Pons (tissue), 1 donor: Measurements from ENCODE around the gene RGCC.
"Not testable (repeated sequence)": the region's sequence is repeated elsewhere in the genome, so short reads cannot be mapped to it uniquely, and the experiment has no call there.

Source experiments
- DNase-seq: peaks from one replicate; pipeline ENCODE4 v3.0.0-alpha.2; 2016; ENCODE audit warnings: low spot score

RGCC gene, protein sequence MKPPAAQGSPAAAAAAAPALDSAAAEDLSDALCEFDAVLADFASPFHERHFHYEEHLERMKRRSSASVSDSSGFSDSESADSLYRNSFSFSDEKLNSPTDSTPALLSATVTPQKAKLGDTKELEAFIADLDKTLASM

DNA sequence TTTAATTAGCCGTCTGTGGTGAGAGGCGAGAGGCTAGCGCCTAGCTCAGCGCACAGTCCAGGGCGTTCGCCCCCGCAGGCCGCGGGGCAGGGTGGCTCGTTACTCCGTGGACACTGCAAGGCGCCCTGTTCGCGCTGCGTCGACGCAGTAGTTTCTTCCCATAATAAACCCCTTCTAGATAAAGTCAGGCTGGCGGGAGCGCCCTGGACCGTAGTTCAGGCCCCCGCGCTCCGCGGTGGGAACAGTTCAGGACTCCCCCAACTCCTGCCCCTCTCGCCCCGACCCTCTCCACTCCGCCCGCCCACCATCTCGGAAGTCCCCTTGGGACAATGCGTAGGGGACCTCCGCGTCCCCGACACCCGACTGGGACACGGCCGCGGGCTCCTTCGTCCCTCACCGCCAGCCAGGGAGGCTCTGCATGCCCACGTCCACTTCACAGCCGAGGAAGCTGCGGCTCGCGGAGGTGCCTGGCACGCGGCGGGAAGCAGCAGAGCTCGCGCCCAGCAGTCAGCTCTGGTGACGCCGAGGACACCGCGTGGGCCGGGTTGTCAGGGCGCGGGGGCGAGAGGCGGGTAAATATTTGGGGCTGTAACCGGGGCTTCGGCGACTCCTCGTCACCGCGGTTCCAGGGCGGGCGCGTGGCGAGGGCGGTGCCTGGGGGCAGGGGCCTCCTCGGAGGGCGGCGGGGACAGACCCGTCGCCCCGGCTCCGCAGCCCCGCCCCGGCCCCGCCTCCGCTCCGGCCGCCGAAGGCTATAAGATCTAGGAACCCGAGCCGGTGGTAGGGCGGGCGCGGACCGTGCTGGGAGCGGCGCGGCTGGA lies at the start of gene RGCC:
Gene RGCC (plus strand): TSS at position 783 of the 821 bp plus-strand sequence. CDS start 158 bp downstream, outside the sequence.
- DNase-seq: peak; percentile 73

DNA sequence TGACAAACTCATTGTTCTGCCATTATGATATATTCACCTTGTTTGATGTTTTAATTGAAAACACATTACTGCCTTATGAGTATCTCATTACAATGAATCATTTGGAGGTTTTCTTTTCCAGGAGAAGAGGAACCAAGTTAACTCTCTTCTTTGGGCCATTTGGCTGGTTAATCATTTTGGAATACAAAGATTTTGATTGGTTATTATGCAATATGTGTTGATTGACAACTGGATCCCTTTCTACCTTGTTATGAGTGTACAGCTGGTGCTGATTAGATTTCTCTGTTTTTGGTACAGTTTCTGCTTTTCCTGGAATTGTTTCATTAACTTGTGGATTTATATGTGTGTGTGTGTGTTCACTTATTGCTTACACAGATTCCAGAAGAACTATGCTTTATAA lies 49.2 kb upstream of the RGCC start:
- no peak for DNase-seq

DNA sequence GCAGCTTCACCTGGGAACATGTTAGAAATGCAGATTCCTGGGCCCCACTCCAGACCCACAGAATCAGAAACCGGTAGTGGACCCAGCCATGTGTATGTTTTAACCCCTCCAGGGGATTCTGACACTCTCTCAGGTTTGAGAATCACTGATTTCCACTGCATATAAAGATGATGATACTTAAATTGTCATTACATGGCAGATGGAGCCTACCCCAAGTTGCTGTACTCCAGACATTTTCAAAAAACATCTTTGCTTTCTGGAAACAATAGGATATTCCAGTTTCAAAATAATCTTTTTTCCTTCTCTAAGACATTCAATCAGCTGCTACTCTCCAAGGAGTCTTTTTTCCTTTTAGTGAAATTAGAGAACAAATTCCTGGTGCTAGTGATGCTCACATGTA lies 48.6 kb upstream of the RGCC start:
- no peak for DNase-seq

DNA sequence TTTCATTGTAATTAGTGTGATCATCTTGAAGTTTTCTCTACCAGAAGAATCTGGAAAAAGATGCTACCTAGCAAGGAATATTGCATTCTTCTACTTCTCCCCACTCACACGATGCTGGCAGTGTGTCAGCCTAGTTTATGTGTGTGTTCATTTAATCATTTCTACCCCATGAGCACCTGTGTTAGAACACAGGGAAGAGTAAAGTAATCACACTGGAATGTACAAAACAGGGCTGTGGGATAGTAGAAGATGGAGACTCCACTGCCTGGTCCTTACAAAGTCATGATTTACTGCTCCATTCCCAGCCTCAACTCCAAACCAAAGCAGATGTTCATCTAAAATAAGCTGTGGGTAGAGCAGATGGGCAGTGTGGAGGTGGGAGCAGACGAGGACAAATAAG lies 47.7 kb upstream of the RGCC start:
- DNase-seq: no peak

DNA sequence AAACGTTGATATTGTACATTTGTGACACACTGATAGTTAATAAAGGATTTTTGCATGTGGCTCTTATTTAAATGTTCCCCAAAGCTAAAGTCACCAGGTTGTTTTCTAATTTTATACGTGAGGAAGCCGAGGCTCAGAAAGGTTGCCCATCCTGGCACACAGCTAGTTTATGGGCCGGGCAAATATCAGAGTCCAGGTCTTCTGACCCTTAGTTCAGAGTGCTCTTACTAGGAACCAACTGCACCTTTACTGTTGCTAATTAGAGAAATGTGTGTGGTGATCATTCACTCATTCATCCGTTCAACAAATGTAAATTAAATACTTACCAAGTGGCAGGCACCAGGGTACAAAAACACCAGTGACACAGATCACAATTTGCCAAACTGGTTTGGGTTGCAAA lies 46.3 kb upstream of the RGCC start:
- no peak for DNase-seq

DNA sequence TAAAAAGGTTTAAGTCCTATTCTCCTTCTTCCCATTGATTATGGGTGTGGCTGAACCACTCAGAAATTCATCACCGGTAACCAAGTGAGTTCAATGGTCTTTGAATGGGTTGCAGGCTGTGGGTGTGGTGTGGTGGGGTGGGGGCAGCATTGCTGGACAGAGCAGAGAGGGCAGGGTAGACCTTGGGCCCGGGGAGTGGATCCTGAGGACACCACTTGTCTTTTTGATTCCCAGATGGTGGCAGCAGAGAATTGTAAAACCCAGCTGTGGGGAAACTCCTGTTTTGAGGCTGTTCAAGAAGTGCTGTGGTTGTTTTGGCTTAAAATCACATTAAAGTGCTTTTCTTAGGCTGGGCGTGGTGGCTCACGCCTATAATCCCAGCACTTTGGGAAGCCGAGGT lies 45.8 kb upstream of the RGCC start:
- DNase-seq: peak; percentile 59

DNA sequence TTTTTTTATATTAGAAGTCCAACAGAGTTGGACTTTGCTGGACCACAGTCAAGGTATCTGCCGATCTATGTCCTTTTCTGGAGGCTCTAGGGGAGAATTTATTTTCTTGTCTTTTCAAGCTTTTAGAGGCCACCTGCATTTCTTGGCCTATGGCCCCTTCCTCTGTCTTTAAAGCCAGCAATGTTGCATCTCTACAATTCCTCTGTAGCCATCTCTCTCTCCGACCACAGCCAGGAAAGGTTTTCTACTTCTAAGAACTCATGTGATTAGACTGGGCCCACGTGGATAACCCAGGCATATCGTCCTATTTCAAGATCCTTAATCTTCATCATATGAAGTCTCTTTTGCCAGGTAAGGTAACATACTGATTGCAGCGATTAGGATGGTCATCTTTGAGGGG lies 43.5 kb upstream of the RGCC start:
- DNase-seq: no peak

DNA sequence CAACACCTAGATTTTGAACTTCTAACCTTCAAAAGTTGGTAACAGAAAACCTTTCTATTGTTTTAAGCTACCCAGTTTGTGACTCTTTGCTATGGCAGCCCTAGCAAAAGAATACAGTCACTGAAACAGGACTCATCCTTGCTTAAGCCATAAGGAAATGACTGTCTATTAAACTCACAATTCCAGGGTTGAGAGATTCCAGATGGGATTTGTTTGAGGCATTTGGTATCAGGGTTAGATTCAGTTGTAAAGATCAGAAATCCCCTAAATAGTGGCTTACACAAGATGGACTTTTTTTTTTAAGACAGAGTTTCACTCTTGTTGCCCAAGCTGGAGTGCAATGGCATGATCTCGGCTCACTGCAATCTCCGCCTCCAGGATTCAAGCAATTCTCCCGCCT lies 41.1 kb upstream of the RGCC start:
- no peak for DNase-seq

DNA sequence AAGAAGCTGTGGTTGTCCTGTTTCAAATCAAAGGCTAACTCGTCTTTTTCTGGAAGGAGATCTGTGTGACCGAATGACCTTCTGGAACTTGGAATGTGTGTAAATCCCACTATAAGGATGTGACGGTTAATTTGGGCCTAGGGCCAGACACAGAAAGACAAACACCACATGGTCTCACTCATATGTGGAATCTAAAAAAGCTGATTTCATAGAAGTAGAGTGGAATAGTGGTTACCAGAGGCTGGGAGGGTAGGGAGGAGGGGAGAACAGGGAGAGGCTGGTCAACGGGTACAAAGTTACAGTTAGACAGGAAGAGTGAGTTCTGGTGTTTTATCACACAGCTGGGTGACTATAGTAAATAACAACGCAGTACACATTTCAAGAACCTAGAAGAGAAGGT lies 39.3 kb upstream of the RGCC start:
- no peak for DNase-seq

DNA sequence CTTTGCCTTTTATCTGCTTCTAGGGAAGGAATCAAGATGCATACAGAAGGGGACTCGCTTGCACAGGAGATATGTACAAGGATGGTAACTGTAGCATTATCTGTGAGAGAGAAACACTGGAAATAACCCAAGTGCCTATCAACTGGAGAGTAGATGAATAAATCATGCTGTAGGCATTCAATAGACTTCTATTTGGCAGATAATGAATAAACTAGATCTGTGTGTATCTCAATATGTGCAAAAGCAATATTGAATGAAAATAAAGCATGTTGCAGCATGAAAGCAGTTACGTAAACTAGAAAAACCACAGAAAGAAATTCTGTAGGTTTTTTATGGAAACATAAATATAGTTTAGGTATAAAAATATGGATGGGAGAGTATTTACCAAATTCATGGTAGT lies 38.6 kb upstream of the RGCC start:
- DNase-seq: no peak

DNA sequence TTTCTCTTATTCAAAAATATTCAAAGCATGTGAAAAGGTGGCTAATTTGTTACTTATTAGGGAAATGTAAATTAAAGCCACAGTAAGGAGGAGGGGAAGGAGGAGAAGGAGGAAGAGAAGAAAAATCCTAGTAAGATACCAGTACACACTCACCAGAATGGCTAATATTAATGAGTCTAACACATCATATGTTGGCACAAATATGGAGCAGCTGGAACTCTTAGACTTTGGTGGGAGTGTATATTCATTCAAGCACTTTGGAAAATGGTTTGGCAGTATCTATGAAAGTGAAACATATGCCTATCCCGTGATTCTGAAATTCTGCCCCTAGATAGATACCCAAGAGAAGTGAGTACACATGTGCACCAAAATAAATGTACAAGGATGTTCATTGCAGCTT lies 38.1 kb upstream of the RGCC start:
- DNase-seq: no peak

DNA sequence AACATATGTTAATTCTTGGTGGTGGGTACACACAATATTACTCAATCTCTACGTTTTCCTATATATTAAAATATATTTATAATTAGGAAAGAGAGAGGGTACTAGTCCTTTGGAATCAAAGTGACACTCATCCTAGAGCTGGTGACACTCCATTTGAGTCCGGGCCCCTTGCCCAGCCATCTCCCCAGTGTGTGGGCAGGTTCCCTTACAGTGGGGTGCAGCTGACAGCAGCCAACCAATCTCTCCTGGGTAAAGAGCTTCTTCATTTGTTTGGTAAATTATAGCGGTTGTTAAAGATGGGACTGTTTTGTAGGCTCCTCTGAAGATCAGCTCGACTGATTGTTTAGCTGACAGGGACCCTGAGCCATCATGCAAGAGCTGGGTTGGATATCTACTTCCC lies 37.2 kb upstream of the RGCC start:
- DNase-seq: no peak

DNA sequence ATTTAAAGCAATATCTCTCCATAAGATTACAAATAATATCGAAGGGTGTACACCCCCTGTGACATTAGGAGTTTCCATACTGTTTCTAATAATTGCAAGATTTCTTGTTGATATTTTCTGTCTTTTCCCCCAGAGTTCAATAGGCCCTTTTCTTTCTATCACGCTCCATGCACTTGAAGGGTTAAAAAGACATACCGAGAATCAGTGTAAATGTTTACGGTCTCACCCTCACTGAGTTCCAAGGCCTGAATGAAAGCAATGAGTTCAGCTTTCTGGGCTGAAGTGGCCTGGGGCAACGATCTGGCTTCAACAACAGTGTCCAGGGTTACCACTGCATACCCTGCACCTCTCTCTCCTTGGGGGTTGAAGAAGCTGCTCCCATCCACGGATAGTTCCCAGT lies 36.0 kb upstream of the RGCC start:
- not testable (repeated sequence) for DNase-seq

DNA sequence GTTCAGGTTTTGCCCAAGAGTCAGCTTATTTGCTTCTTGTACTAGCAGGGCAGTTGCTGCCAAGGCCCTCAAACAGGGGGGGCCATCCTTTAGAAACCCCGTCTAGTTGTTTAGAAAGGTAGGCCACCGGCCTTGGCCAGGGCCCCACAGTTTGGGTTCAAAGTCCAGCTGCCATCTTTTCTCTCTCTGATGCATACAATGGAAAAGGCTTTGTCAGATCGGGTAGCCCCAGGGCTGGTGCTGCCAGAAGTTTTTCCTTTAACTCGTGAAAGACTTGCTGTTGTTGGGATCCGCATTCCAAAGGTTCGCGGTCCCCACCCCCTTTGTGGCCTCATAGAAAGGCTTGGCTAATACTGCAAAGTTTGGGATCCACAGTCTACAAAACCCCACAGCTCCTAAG lies 35.4 kb upstream of the RGCC start:
- DNase-seq: not testable (repeated sequence)

DNA sequence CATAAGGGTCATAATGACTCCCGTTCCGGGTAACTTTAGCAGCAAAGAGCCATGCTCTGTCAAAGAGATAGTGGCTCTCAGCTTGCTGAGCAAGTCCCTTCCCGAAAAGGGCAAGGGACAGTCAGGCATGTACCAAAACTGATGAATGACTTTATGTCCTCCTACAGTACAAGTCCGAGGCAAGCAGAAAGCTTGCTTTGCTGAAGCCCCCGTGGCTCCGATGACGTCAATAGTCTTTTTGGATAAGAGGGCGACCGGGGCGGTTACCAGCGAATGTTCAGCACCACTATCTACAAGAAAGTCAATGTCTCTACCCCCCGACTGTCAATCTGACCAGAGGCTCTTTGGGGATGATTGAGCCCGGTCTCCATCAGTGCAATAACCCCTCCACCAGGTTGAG lies 34.1 kb upstream of the RGCC start:
- not testable (repeated sequence) for DNase-seq

DNA sequence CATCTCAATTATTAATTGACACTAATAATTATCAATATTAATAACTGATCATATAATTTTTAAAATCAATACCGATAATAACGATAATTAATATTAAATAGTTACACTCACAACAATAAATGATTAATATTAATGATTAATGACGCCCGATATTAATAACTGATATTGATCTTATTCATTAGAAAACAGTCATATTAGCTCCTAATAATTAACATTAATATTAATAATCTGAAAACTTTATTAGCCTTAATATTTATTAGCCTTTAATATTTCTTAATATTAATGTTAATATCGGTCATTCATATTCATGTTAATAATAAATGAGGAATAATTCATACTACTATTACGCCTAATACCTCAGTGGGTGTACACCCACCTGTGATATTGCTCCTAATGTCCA lies 32.7 kb upstream of the RGCC start:
- DNase-seq: not testable (repeated sequence)

DNA sequence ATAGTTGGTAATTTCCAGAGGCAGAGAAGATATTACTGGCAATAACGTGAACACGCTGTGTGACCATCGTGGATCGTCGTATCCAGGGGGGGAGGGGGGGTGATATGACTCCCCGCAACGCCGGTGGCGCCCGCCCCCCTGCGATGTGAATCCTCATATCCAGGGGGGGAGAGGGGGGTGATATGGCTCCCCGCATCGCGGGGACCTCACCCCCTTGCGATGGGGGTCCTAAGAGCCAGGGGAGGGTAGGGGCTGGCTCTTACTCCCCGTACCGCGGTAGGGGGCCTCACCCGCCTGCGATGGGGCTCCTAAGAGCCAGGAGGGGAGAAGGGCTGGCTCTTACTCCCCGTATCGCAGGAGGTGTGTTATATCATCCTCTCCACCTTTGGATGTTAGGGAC lies 31.3 kb upstream of the RGCC start:
- no peak for DNase-seq

DNA sequence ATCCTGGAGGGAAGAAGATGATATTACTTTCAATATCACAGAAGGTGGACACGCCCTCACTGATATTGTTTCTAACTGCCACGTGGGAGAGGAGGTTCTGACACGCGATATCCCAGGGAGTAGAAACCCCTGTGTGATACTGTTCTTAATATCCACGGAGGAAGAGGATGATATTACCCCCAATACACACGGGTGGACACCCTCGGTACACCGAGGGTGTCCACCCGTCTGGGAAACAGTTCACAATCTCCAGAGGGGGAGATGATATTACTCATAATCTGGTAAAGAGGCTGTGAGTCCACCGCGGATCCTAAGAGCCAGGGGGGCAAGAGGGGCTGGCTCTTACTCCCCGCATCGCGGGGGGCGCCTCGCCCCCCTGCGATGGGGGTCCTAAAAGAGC lies 29.7 kb upstream of the RGCC start:
- no peak for DNase-seq

DNA sequence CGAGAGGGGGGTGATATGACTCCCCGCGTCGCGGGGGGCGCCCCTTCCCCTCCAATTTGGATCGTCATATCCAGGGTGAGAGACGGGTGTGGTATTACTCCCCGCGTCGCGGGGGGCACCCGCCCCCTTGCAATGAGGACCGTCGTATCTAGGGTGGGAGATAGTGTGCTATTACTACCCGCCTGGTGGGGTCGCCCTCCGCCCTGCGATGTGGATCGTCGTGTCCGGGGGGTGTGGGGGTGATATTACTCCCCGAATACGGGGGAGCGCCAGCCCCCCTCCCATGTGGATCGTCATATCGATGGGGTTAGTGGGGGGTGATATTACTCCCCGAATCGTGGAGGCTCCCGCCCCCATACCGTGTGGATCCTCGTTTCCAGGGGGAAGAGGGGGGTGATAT lies 29.2 kb upstream of the RGCC start:
- peak; percentile 30 for DNase-seq

DNA sequence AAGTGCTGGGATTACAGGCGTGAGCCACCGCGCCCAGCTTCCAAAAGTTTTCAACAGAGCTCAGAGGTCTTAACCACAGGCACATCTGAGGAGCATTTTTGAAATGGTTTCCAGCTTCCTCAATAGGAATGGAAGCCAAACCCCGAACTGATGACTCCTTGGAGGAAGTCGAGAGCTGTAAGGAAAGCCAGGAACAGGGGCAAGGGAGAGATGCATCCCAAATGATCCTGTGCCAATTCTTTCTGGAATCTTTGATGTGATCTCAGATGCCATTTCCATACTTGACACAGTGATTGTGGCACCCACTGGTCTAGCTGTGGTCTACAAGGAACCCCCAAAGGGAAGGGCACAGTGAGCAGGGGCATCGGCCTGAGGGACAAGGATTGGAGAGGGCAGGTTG lies 23.3 kb upstream of the RGCC start:
- DNase-seq: not testable (repeated sequence)

DNA sequence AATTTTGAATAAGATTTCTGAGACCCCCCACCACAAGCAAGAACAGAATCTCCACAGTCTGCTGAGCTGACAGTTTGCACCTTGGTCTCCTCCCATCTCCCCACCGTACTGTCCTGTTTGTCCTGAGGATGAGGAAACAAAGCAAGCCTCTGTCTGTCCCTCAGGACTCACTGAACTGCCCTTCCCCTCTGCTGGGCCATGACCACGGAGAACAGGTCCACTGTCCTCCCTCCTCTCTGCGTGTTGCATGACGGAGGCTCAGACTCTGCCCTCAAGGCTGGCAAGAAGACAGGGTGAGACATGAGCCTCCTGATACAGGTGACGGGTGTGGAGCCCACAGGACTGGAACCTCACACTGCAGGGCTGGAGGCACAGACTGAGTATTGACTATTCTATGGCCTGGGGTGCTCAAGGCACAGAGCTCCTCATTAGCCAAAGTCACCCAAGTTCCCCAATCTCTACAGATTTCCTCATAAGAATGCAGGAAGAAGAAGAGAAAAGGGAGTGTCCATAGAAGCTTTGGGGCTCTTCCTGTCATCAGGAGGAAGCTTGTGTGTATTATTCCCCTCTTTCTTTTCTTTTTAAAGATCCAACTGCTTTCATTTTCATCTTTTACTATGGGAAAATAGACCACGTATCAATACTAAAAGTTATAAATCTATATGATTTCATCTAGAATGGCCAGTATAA lies 22.4 kb upstream of the RGCC start:
- no peak for DNase-seq

DNA sequence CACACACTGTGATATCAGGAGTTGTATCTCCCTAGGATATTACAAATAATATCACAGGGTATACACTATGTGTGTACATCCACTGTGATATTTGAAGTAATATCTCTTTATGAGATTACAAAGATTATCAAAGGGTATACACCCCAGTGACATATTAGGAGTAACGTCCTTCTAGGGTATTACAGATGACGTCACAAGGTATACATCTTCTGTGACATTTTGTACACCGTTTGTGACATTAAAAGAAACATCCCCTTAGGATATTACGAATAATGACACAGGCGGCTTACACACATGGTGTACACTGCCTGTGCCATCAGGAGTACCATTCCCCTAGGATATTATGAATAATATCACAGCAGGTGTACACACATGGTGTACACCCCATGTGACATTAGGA lies 13.4 kb upstream of the RGCC start:
- no peak for DNase-seq

DNA sequence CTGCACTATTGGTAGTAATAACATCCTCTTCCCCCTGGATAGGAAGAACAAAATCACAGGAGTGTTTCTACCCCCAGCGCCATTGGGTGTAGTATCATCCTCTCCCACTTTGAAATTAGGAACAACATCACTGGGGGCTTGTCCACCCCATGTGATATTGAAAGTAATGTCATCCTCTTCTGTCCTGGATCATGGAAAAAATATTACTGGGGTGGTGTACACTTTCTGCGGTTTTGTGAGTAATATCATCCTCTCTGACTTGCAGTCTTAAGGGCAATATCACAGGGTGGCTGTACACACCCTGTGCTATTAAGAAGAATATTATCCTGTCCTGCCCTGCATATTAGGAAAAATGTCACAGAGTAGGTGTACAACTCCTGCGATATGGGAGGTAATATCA lies 4.9 kb upstream of the RGCC start:
- no peak for DNase-seq
